Endothelial cell of umbilical vein (primary cell): Measurements from ENCODE around the gene ROBO2. TPM values are rescaled to one million over a fixed set of nuclear protein-coding genes. Genes with fewer than 3 reads are reported as not detected.

Experiments used
- BruUV-seq: library from RNA; stranded (reverse); fragments of 400-500 nt; replicated peaks from 2 replicates; lab custom pipeline; 2021; lab: Mats Ljungman, UMichigan
- CTCF ChIA-PET: fragments of 300-600, 350-600 bp; sonication (Branson Sonifier 250); formaldehyde crosslinking; loops from one replicate; lab custom pipeline; 2021; ENCODE audit warnings: antibody characterized with exemption, inconsistent platforms; lab: Charles Lee
- POLR2A ChIA-PET: fragments of 300-600, 350-600 bp; sonication (Branson Sonifier 250); formaldehyde crosslinking; loops from one replicate; lab custom pipeline; 2021; ENCODE audit warnings: antibody characterized with exemption, inconsistent platforms; lab: Charles Lee
- DNase-seq: peaks from one replicate; pipeline ENCODE4 v3.0.0-alpha.2; 2011; ENCODE audit warnings: low read depth, low spot score
- FAIRE-seq: peaks from 2 replicates; lab custom pipeline; 2011; peaks lifted over from hg19 to GRCh38; lab: Jason Lieb, UNC
- H2AFZ ChIP-seq: 2 replicates; pipeline ENCODE4 v1.6.0; 2012; ENCODE audit warnings: low read depth, low read length, control low read depth, inconsistent platforms
- H3K27ac ChIP-seq: 2 replicates; pipeline ENCODE4 v1.5.1; 2011; ENCODE audit warnings: low read depth, mild to moderate bottlenecking, control low read depth, low read length, moderate library complexity; ENCODE audit not compliant: insufficient read depth
- H3K27me3 ChIP-seq, 2 experiments: 2 replicates each; pipeline versions ENCODE4 v1.6.0 to v1.6.1; 2011; ENCODE audit warnings: low read length in 2 of 2, mixed read lengths in 1 of 2; ENCODE audit not compliant: control insufficient read depth in 2 of 2, insufficient read depth in 2 of 2
- H3K36me3 ChIP-seq, 2 experiments: 2 replicates in 1 of 2; 3 replicates in 1 of 2; pipeline ENCODE4 v1.5.1; 2011; ENCODE audit warnings: low read length in 2 of 2, mild to moderate bottlenecking in 1 of 2, moderate library complexity in 1 of 2; ENCODE audit not compliant: control insufficient read depth in 2 of 2, insufficient read depth in 2 of 2; ENCODE audit errors: extremely low read depth in 1 of 2
- H3K4me1 ChIP-seq: 3 replicates; pipeline ENCODE4 v1.5.1; 2011; ENCODE audit warnings: mild to moderate bottlenecking, low read length; ENCODE audit not compliant: control insufficient read depth, insufficient read depth; ENCODE audit errors: extremely low read depth
- H3K4me2 ChIP-seq: 2 replicates; pipeline ENCODE4 v1.6.1; 2011; ENCODE audit warnings: low read length, control low read depth, mixed read lengths; ENCODE audit not compliant: insufficient read depth
- H3K4me3 ChIP-seq, 3 experiments: fragments of 200-600 bp in 1 of 3; sonication (generic), shearing (Covaris generic) in 1 of 3; replicated peaks in 1 of 3; 2 replicates each; pipeline ENCODE4 v1.5.1; 2011 to 2016; ENCODE audit warnings: control low read depth in 3 of 3, low read length in 3 of 3, mild to moderate bottlenecking in 2 of 3, inconsistent platforms in 1 of 3, low read depth in 1 of 3, moderate library complexity in 1 of 3; ENCODE audit not compliant: insufficient read depth in 1 of 3
- H3K79me2 ChIP-seq: 2 replicates; pipeline ENCODE4 v1.6.0; 2012; ENCODE audit warnings: low read length, inconsistent platforms; ENCODE audit not compliant: control insufficient read depth, insufficient read depth
- H3K9ac ChIP-seq: replicated peaks from 2 replicates; pipeline ENCODE3; 2011; ENCODE audit warnings: low read length, control low read depth; ENCODE audit not compliant: insufficient read depth; ENCODE audit errors: extremely low read depth
- H3K9me1 ChIP-seq: replicated peaks from 3 replicates; pipeline ENCODE4 v1.6.0; 2011; ENCODE audit warnings: mild to moderate bottlenecking, low read length; ENCODE audit not compliant: control insufficient read depth, insufficient read depth; ENCODE audit errors: extremely low read depth
- H3K9me3 ChIP-seq: replicated peaks from 2 replicates; pipeline ENCODE4 v1.5.1; 2012; ENCODE audit warnings: low read length, inconsistent platforms; ENCODE audit not compliant: control insufficient read depth, insufficient read depth
- H4K20me1 ChIP-seq: replicated peaks from 2 replicates; pipeline ENCODE3; 2011; ENCODE audit warnings: mild to moderate bottlenecking, low read length; ENCODE audit not compliant: control insufficient read depth, insufficient read depth; ENCODE audit errors: extremely low read depth
- CTCF ChIP-seq, 2 donors: IDR thresholded peaks; 1 replicate in 1 of 2; 2 replicates in 1 of 2; pipeline ENCODE4 v1.5.1; 2011; ENCODE audit warnings: low read length in 2 of 2, mild to moderate bottlenecking in 2 of 2, moderate library complexity in 2 of 2, control low read depth in 1 of 2, inconsistent platforms in 1 of 2, low read depth in 1 of 2; ENCODE audit not compliant: insufficient read depth in 1 of 2; ENCODE audit errors: extremely low read depth in 1 of 2
- EZH2 ChIP-seq: IDR thresholded peaks from 2 replicates; pipeline ENCODE4 v1.6.1; 2012; ENCODE audit warnings: borderline replicate concordance, low read depth, mild to moderate bottlenecking, moderate library complexity, low read length, inconsistent platforms; ENCODE audit not compliant: severe bottlenecking
- GATA2 ChIP-seq: IDR thresholded peaks from 2 replicates; pipeline ENCODE4 v1.7.0; 2011; ENCODE audit warnings: low read depth, mild to moderate bottlenecking, moderate library complexity, mixed read lengths, low read length; ENCODE audit not compliant: insufficient read length, insufficient read depth
- JUN ChIP-seq: IDR thresholded peaks from 2 replicates; pipeline ENCODE4 v1.6.1; 2011; ENCODE audit warnings: borderline replicate concordance, low read depth; ENCODE audit not compliant: insufficient read length, insufficient read depth
- MAX ChIP-seq: IDR thresholded peaks from 2 replicates; pipeline ENCODE4 v1.6.1; 2011; ENCODE audit not compliant: insufficient read depth, insufficient read length
- MYC ChIP-seq: IDR thresholded peaks from one replicate; pipeline ENCODE4 v1.6.1; 2011; ENCODE audit warnings: mild to moderate bottlenecking, low read depth, low read length
- POLR2A ChIP-seq: IDR thresholded peaks from 2 replicates; pipeline ENCODE4 v1.6.1; 2012; ENCODE audit warnings: low read depth, mild to moderate bottlenecking, control low read depth, low read length
- POLR2AphosphoS5 ChIP-seq: IDR thresholded peaks from 2 replicates; pipeline ENCODE4 v1.6.1; 2012; ENCODE audit warnings: low read depth, mild to moderate bottlenecking, control low read depth, low read length, moderate library complexity; ENCODE audit not compliant: insufficient read depth
- dilution Hi-C: fragments of 300-500 bp; cut with MboI; formaldehyde crosslinking; loops from one replicate; pipeline ENCODE4 v1.15.0; 2019; ENCODE audit warnings: low sequenced_read_pairs; ENCODE audit not compliant: extremely low pct_ligation_motif_present
- intact Hi-C: fragments of 100-400 bp; cut with micrococcal nuclease; formaldehyde crosslinking; loops from one replicate; pipeline ENCODE4 v1.10.0; 2022
- polyA plus RNA-seq, 4 experiments: library from polyadenylated mRNA; depleted of rRNA in 3 of 4; stranded (reverse) in 3 of 4; unstranded in 1 of 4; fragments of >200 nt; gene quantifications; 2 replicates each; pipeline versions ENCODE4 v1.2.1 to v1.2.3, GENCODE V29; 2011 to 2012; ENCODE audit warnings: missing spikeins in 1 of 4
- total RNA-seq: library from RNA; stranded (reverse); gene quantifications from 2 replicates; pipeline ENCODE4 v1.2.3, GENCODE V29; 2021

ROBO2 gene
- total and polyA plus RNA-seq, 2 donors (not counting 3 experiments of a cell fraction or from before 2014, with no cell fraction given), result not detected

GRCh38 chr3:77420336-77420735 lies 380.4 kb downstream of the ROBO2 start:
- intact Hi-C loops (no loop called here), dilution Hi-C loops (no loop called here)
- ChIA-PET POLR2A (no interaction called here), CTCF (no interaction called here)
- Histone ChIP-seq H3K4me1 (no peaks in the 10 kb centered on the region), H3K27ac (no peak overlapping the region), H3K9me3 (no peaks in the 10 kb centered on the region), H4K20me1 (no peaks in the 10 kb centered on the region), H3K4me2 (no peak overlapping the region), H3K9ac (no peak overlapping the region), H3K36me3 (no peaks in the 10 kb centered on the region), H3K9me1 (no peaks in the 10 kb centered on the region), H3K4me3 (no peak overlapping the region), H3K27me3 (no peaks in the 10 kb centered on the region), H3K79me2 (no peaks in the 10 kb centered on the region), H2AFZ (no peak overlapping the region)
- no peak for FAIRE-seq
- TF ChIP-seq MAX, result no peak
- no peak for TF ChIP-seq POLR2AphosphoS5
- BruUV-seq, result no TSS peak
- no peak for DNase-seq

- BruUV-seq, result no TSS peak
- Histone ChIP-seq H3K9ac (no peak overlapping the region), H3K36me3 (no peaks in the 10 kb centered on the region), H3K9me3 (no peaks in the 10 kb centered on the region), H4K20me1 (no peaks in the 10 kb centered on the region), H3K27ac (no peak overlapping the region), H3K4me1 (no peaks in the 10 kb centered on the region), H3K4me2 (no peak overlapping the region), H3K27me3 (no peaks in the 10 kb centered on the region), H3K79me2 (no peaks in the 10 kb centered on the region), H3K9me1 (no peaks in the 10 kb centered on the region), H2AFZ (no peak overlapping the region), H3K4me3 (no peak overlapping the region)
- DNase-seq (no peak), FAIRE-seq (no peak)
- intact Hi-C loops, result no loop called here
- POLR2A ChIA-PET, result no interaction called here
- TF ChIP-seq CTCF (IDR thresholded peaks at IDR 0.05; ENCODE audit: extremely low read depth in 1 of 2, insufficient read depth in 1 of 2, low read depth in 1 of 2, low read length in 2 of 2) (no peak), MYC (no peak), GATA2 (no peak), JUN (no peak), POLR2A (no peak), EZH2 (no peak)
- dilution Hi-C loops, result no loop called here
- CTCF ChIA-PET, result no interaction called here
These were observed 382.0 kb downstream of the ROBO2 start for GRCh38 chr3:77421916-77422315.
